Measurements from ENCODE around the gene DYNLRB1.

DYNLRB1 gene

DNA sequence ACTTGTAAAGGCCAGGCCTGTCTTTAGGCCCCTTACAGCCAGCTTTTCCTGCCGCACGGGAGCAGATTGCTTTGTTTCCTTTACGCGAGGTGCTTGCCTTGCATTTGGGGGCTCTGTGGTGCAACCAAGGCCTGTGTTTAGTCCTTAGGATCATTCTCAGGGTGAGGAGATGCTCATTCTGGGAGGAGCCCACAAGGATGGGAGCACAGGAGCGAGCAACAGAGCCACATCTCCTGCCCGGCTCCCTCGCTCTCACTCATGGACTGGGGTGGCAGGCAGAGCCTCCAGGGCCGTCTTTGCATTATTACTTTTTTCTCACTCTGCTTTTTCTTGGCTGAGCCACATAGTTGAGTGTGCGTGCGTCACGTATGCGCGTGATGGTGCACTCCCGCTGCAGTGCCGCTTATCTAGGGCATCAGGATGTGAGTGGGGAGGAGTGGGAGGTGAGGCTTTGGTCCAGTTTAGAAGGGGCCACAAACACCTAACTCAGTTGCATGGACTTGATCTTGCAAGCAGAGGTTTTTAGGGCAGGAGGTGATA lies 19.1 kb downstream of the DYNLRB1 start:
- no peak for DNase-seq

DNA sequence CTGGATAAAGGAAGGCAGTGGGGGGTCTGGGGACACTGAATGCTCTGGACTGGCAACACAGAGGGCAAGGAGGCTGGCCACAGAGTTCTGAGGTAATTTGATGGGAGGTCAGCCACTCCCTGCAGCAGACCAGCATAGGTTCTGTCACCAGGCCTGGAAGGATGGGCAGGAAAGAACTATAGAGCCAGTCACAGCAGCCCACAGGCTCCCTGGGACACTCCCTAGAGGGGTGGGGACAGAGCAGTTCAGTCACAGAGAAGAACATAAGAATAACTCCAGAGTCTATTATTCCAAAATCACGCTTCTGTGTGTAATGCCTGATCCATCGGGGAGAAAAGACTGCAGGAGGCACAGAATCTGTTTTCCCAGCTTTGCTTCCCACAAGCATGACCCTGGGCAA lies 19.6 kb downstream of the DYNLRB1 start:
- no peak for DNase-seq

DNA sequence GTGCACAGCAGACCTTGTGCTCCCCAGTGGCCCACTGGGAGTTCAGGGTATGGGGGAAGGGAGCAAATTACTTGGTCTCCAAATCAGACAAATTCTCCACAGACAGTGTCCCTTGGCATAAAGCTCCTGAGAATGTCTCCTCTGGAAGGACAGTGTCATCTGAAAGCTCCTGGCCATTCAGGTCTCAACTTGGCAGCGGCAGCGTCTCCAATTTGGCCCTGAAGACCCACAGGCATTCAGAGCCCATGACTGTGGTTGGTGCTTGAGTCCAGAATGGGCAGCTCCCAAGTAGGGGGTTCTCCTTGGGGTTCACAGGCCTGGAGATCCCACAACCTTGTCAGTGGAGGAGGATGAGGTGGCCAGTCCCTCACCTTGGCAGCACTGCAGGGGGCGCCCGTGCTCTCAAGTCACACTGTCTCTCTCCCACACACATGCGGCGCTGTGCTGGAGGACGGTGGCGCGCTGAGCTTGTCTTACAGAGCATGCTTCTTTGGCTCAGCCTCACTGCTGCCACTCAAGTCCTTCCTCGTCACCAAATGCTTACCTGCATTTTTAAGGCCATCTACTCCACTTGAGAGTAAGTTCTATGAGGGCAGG lies 20.7 kb downstream of the DYNLRB1 start:
- DNase-seq = peak; percentile 50

DNA sequence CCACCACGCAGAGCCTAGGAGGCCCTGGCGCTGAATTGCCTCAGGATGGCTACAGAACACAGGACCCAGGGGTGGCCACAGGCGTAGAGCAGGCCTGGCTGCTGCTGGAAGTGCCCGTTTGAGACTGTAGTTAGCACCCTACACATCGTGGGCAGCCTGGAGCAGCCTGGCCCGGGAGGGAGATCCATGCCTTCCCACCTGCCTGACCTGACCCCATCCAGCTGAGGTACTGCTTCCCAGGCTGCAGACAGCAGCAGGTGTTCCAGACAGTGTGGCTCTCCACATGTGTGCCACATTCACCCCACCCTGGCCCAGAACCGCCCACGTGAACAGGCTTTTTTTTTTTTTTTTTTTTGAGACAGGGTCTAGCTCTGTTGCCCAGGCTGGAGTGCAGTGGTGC lies 21.4 kb downstream of the DYNLRB1 start:
- DNase-seq = no peak

DNA sequence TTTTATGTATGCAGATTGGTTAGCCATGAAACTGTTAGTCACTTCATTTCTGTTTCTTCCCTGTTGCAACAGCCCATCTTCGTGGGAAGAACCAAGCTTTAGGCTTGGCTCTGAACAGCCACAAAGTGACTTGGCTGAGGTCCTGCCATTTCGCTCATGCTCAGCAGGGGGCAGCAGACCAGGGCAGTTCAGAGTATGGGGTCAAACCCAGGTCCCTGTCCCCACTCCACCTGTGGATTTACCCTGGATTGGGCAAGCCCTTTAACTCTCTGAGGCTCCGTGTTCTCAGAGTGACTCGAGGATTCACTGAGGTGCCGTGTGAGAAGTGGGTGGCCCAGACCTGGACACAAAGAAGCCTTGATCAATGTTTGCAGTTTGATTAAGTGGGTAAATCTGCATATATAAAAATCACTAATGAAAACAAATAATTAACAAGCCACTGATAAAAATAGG lies 22.5 kb downstream of the DYNLRB1 start:
- DNase-seq = peak; percentile 64

DNA sequence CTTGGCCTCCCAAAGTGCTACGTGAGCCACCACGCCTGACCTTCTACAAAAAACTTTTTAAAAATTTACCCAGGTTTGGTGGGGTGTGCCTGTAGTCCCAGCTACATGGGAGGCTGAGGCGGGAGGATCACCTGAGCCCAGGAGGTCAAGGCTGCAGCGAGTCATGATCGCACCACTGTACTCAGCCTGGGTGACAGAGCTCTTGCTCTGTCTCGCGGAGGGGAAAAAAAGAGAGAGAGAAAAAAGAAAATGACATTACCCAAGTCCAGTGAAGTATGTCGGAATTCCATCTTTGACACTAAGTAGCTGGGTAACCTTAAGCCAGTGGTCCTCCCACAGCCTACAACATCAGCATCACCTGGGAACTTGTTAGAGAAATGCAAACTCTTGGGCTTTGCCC lies 23.5 kb downstream of the DYNLRB1 start:
- no peak for DNase-seq

DNA sequence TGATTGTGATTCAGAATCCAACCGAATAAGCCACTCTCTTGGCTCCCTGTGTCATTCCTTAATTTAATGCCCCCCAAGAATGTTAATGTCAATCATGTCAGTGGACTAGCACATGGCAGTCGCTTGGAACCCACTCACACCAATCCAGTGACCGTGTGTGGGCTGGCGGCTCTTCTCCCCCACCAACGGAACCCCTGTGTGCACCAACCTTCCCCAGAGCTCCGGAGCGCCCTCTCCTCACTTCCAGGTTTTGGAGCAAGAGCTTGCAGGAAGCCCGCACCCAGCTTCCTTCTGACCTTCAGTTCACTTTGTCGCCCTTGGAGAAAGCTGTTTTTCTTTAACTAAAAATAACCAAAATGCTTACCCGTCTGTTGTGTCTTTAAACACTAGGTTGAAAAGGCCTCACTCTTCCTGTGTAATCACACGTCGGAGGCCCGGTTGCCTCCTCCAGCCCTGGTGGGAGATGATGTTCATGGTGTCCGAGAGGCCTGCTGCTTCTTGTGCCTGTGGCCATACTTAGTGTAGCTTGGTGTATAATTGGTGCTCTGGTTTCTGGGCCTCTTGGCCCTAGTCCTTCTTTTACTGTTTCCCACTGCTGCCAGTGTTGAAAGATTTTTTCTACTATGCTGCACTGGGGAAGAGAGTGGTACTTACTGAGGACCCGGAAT lies 24.5 kb downstream of the DYNLRB1 start:
- peak; percentile 4 for DNase-seq

DNA sequence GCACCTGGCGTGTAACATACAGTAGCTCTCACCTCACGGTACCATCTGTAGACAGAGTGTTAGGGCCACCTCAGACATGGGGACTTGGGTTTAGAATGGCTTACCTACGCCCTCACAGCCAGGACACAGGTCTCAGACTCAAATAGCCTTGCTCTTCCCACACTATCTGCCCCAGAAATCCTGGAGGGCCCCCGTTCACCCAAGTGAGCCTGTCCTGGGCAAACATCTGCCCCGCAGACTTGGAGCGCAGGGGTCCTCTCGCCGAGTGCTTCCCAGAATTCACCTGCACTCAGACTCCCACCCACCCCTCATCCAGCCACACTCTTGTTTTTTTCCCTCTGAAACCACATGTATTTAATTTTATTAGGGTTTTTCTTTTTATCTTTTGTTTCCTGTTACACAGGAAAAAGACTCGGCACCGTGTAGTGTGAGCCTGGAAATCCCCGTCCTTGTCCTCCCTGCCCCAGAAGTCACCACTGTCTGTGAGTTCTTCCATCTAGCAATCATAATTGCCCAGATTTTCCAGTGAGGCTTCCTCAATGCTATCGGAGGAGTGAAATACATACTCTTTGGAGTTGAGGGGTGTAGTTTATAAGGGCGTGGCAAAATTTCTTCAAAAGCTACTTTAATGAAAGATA lies 25.2 kb downstream of the DYNLRB1 start:
- DNase-seq = peak; percentile 63

DNA sequence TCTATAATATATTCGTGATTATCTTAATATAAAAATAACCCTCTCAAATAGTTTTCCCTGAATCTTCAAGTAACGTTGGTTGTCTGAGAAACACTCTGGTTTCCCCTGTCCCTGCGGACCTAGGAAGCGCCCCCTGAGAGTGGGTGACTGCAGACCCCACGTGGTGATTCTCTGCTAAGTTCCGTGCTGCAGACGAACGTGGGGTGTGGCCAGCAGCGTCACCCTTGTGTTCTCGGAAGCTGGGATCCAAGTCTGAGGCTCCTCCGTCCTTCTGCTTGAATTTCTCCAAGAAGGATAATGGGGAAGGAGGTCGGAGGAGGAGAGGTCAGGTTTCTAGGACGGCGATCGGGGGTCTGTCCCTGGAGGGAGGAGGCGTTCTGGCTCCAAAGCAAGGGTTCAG lies 25.7 kb downstream of the DYNLRB1 start:
- DNase-seq = no peak

DNA sequence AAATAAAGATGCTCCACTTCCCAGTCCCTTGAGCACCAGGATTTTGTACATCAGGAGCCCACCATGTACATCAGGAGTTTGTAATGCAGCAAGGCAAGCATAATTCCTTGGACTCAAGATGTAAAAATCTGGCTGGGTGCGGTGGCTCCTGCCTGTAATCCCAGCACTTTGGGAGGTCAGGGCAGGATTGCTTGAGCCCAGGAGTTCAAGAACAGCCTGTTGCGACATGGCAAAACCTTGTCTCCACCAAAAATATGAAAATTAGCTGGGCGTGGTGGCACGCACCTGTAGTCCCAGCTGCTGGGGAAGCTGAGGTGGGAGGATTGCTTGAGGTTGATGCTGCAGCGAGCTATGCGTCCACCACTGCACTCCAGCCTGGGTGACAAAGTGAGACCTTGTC lies 26.2 kb downstream of the DYNLRB1 start:
- DNase-seq = no peak

DNA sequence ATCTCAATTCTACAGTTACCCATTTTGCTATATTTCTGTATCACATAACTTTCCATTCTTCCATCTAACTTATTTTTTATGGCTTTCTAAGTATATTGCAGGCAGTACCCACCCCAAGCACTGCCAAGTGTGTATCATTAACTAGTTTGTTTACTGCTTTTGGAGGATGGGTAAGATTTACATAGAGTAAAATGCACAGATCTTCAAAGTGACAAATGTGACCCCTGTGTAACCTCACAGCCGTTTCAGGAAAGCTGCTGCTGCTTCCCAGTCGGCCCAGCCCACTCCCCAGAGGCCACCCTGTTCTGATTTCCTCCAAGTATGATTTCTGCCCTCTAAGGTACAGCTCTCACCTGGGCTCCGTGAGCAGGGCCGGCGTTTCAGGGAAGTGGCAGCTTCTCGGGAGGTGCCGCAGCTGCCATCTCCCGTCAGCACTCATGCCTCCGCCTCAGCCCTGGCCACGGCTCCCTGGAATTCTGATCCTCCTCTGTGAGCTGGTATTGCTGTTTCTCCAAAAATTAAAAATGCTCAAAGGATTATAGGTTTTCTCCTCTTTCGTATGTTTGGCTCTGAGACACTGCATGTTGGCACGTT lies 27.3 kb downstream of the DYNLRB1 start:
- no peak for DNase-seq

DNA sequence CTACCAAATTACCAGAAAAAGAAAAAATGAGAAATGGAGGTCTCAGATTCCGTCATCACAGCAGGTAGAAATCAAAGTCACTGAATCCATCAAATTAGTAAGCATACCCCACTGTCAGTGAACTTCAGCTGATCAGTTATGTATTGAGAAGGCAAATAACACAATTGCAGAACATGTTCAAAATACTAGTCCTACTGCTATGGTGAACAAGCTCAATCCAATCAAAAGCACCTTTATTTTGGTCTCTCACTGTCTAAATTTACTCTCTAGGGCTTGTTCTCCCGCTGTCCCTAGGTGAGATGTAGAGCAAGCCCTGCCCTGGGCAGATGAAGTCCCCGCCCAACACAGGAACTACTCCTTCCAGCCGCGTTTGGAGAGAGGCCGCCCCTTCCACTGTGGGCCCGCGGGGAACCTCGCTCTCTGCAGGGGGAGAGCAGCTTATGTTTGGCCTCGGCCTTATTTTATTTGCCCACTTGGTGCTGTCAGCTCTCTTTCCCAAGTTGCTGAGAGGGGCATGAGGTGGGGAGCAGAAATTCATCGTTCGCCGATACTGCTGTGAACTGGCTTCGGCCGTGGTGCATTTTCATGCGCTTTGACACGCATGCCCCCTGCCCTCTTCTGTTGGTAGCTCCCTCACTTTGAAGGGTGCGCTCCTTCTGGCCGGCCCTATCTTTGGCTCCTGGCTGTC lies 28.0 kb downstream of the DYNLRB1 start:
- peak; percentile 21 for DNase-seq

DNA sequence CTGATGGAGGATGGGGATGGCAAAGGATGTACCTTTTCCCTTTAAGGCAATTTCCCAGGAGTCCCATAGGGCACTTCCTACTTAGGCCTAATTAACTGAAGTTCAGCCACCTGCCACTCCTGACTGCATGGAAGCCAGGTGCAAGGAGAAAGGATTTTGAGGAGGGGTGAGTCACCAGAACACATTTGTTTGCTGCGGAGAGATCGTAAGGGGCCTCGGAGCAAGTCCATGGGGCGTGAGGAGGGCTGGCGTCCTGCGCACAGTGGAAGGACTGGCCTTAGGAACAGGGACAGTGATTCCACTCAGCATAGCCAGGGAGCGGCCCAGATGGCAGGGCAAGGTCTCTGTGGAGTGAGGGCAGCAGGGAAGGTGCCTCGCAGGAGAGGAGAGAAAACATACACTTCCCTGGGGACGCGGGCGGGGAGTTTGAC lies 30.5 kb downstream of the DYNLRB1 start:
- DNase-seq = no peak

DNA sequence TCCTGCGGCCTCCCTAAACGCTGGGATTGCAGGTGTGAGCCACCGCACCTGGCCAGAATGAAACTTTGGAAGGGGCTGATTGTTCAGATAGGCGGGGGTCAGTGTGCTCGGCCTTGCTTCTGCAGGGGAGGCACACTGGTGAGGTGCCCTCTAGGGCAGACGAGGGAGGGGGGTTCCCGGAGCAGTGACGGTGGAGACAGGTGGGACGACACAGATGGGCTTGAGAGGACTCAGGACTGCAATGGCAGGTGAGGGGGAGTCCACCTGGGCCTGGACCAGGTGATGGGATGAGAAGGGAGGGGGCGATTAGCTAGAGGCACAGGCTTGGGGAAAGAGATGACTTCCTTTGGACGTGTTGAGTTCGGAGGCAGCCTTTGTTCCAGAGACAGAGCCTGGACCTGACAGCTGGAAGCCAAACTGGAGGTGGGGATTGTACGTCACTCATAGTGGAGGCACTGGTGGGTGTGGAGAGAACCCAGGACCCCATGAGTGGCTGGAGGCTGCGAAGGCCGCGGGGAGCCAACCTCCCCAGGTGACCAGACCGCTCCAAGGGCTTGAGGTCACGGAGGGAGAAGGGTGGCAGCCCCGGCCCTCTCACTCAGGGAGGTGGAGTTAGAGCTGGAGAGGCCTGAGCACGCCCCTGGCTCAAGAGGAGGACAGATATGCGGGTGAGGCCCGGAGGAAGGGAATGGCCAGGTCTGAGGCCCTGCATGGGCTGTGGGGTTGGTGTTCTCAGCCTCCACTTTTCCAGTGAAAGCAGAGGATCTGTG lies 31.8 kb downstream of the DYNLRB1 start:
- no peak for DNase-seq

DNA sequence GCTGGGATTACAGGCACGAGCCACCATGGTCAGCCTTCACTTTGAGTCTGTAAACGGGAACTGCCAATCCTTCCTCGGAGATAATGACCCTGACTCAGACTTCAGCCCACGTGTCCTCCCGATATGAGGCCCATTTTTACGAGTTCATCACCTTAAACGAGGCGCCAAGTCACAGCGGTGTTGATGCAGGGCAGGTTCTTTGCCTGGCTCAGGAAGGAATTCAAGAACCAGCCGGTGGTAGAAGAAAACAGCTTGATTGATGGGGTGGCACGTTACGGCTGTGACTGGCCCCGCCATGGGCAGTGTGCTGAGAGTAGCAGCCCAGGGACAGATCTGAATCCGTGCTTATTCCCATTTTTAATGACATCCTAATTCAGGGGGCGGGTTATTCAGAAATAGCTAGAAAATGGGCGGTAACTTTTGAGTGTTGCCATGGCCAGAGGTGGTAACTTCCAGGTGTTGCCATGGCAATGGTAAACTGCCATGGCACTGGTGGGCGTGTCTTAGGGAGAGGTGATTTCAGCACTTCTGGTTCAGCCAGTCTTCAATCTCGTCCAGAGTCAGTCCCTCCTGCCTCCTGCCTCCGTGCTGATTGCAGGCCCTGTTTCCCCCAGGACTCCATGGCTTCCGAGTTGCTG lies 33.2 kb downstream of the DYNLRB1 start:
- peak; percentile 12 for DNase-seq

DNA sequence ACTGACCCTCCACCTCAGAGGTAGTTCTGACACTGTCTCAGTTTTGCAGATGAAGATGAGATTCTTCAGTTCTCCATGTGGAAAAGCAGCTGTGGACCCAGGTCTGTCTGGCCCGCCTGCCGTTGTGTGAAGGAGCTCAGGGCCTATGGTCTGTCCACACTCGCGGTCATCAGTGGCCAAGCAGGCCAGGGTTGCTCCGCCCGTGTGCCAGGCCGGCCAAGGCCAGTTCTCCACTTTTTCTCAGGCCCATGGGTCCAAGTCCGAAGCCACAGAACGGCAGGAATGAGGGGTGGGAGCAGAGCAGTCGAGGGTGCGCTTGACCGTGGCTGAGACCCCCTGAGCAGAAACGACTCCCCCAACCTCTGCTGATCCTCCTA lies 33.7 kb downstream of the DYNLRB1 start:
- no peak for DNase-seq

DNA sequence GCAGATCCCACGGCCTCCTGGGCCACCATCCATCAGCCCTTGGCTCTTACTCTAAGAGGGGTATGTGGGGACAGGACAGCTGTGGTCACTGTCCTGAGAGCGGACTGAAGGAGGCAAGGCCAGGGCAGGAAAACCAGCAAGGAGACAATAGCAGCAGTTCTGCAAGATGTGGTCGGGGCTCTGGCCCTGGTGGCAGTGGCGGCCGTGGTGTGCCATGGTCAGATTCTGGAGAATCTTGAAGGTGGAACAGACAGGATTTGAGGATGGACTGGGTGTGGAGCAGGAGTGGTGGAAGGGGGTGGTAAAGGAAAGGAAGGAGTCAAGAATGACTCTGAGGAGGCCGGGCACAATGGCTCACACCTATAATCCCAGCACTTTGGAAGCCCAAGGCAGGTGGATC lies 36.3 kb downstream of the DYNLRB1 start:
- no peak for DNase-seq

DNA sequence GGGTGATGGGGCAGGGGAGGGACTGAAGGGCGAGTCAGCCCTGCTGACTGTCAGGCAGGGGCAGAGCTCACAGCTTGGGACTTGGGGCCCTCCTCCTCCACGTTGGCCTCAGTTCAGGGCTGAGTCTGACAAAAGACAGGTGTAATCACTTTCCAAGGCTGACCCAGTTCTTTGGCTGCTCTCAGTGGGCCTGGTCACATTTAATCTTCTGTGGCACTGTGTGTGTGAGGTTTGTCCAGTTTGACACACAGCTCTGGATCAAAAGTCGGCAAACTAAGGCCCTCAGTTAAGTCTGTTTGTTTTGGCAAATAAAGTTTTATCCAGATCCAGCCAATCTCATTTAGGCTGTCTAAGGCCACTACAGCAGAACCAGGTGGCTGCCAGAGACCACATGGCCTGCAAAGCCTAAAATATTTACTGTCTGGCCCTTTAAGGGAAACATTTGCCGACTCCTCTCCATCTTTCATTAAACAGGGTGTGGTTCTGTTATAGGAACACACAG lies 37.2 kb downstream of the DYNLRB1 start:
- DNase-seq = no peak

DNA sequence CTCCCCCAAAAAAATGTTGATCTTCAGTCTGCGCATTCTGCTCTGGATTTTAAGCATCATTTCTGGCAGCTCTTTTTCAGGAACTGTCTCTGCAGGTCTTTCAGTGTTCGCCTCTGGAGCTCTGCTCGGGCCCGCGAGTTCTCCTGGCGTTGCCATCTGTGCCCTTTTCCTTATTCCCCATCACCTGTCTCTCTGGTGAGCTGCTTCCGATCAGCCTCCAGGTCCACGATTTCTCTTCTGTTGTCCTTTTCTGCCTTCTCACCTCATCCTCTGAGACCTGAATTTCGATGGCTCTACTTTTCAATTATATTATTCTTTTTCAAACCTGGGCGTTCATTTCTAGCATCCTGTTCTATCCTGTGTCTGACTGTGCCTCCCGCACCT lies 41.7 kb downstream of the DYNLRB1 start:
- DNase-seq = no peak

DNA sequence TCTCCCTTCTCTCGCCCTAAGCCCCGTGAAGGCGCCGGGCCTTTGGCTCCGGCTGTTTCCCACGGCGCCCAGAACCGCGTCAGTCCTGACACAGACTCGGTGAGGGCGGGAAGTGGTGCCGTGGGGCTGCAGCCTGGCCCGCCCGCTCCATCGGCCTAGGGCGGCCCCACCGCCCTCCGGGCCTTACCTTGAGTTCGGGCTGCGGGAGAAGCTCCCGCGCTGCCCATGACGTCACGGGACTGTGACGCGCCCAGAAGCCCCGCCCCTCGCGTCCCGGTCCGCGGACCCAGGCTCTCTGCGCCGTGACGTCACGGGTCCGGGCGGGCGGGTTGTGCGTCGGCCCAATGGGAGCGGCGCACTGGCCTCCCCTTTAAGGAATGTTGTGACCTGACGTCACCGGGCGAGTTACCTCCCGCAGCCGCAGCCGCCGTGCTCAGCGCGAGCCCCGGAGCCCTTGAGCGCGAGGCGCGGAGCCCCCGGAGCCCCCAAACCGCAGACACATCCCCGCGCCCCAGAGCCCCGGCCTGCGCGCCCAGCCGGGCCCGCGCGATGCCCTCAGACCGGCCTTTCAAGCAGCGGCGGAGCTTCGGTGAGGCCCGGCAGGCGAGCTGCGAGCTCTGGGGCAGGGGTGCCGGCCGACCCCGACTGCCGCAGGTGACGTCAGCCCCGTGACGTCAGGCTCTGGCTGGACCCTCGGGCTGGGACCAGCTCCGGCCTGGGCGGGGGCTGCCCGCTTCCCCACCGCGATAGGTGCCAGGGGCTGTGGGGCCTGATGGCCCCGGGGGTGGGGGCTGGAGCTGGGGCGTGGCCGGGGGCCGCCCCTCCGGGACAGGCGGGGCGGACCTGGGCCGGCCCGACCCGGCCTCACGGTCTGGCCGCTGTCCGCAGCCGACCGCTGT lies 42.3 kb downstream of the DYNLRB1 start, which contains the start of gene MAP1LC3A:
Gene MAP1LC3A, plus strand, starts transcription at position 399 of the 899 bp plus-strand sequence. Its CDS starts 151 bp downstream, at position 550.
- peak; percentile 97 for DNase-seq
